ENCODE results near the gene MS4A3.

DNA sequence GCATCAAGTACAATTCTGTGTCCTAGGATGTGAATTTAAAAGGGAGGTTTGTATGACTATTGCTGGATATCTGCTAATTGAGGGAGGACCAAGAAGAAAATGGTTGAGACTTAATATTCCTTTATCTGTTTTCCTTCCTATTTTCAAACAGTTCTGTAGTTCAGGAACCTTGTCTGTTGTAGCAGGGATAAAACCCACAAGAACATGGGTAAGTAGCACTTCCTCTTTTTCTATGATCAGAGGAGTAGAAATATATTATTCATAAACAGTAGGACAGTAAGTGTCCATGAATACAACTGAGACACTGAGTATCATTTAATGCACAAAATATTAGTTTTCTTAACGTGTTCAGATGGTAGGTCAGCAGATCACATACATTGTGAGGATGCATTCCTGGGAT, 7.6 kb downstream of the MS4A3 start:
- TF ChIP-seq, protein P1, sequence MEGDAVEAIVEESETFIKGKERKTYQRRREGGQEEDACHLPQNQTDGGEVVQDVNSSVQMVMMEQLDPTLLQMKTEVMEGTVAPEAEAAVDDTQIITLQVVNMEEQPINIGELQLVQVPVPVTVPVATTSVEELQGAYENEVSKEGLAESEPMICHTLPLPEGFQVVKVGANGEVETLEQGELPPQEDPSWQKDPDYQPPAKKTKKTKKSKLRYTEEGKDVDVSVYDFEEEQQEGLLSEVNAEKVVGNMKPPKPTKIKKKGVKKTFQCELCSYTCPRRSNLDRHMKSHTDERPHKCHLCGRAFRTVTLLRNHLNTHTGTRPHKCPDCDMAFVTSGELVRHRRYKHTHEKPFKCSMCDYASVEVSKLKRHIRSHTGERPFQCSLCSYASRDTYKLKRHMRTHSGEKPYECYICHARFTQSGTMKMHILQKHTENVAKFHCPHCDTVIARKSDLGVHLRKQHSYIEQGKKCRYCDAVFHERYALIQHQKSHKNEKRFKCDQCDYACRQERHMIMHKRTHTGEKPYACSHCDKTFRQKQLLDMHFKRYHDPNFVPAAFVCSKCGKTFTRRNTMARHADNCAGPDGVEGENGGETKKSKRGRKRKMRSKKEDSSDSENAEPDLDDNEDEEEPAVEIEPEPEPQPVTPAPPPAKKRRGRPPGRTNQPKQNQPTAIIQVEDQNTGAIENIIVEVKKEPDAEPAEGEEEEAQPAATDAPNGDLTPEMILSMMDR (IDR thresholded peaks at IDR 0.05; ENCODE audit: low read length) = no peak
- no peak for TF ChIP-seq EZH2 (IDR thresholded peaks at IDR 0.05; ENCODE audit: borderline replicate concordance, low read length)

Measured in OCI-LY1 (cell line).